Activated CD8-positive, alpha-beta T cell treated with anti-CD3 and anti-CD28 coated beads for 36 hours (primary cell): Measurements from ENCODE around the gene MAGI2. TPM values are rescaled to one million over a fixed set of nuclear protein-coding genes. Genes with fewer than 3 reads are reported as not detected.

Experiments
- ATAC-seq: fragments of 200-7000 bp; cut with Tn5 transposase; one replicate; pipeline ENCODE4 v1.10.0; 2021; ENCODE audit warnings: mild to moderate bottlenecking, moderate library complexity
- CTCF ChIA-PET: fragments of 350-600 bp; sonication (Branson Sonifier 250); formaldehyde crosslinking; loops from one replicate; lab custom pipeline; 2021; ENCODE audit warnings: antibody characterized with exemption; lab: Charles Lee
- POLR2A ChIA-PET: fragments of 350-600 bp; sonication (Branson Sonifier 250); formaldehyde crosslinking; loops from one replicate; lab custom pipeline; 2021; ENCODE audit warnings: antibody characterized with exemption; lab: Charles Lee
- DNase-seq: peaks from one replicate; pipeline ENCODE4 v3.0.0-alpha.2; 2020
- H3K27ac Mint-ChIP-seq: one replicate; pipeline ENCODE4 v1.8.0; 2021; ENCODE audit warnings: mild to moderate bottlenecking, mixed read lengths
- H3K27me3 Mint-ChIP-seq: one replicate; pipeline ENCODE4 v1.8.0; 2021; ENCODE audit warnings: mixed read lengths
- H3K36me3 Mint-ChIP-seq: one replicate; pipeline ENCODE4 v1.8.0; 2021; ENCODE audit warnings: low read depth, mixed read lengths
- H3K4me1 Mint-ChIP-seq: one replicate; pipeline ENCODE4 v1.8.0; 2021; ENCODE audit warnings: low read depth, mixed read lengths
- H3K4me3 Mint-ChIP-seq: one replicate; pipeline ENCODE4 v1.8.0; 2021; ENCODE audit warnings: mild to moderate bottlenecking, moderate library complexity, mixed read lengths
- H3K9me3 Mint-ChIP-seq: one replicate; pipeline ENCODE4 v1.8.0; 2021; ENCODE audit warnings: mixed read lengths
- intact Hi-C: fragments of 100-400 bp; cut with micrococcal nuclease; formaldehyde crosslinking; loops from one replicate; pipeline ENCODE4 v1.10.0; 2022
- total RNA-seq, 2 experiments: library from RNA; stranded (reverse); gene quantifications; one replicate each; pipeline ENCODE4 v1.2.3, GENCODE V29; 2021
- TF ChIP-seq, protein P1 (sequence below): fragments of 200-600 bp; IDR thresholded peaks from one replicate; pipeline ENCODE4 v1.8.0; 2022; ENCODE audit warnings: antibody characterized with exemption, mild to moderate bottlenecking

Gene MAGI2
- total RNA-seq, 2 experiments from 2014 or later, result 0.04 to 0.09 TPM

DNA sequence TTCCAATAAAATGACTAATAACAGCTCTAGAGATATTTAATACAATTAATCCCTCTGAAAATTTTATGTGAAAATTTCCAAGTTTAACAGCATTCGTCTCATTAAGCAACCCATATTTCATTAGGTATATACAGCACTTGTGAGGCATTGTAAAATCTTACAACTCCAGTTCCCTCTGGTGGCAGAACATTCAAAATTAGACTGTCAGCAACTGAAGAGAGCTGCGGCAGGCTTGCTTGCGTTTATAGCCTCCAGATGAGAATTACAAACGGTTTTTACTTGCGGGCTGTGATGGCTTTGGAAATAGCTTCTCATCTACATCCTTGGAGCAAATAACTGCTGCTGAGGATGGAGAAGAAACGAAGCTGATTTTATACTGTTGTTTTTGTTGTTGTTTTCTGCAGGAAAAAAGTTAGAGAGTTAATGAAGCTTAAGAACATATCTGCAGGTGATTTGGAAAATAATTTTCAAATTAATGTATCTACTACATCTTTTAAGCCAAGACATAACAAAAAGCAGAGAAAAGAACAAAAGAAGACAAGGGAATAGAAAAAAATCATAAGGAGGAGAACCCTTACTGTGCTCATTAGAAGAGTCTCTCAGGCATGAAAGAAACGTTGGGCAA, 171.3 kb downstream of the MAGI2 start:
- Mint-ChIP-seq H3K27ac (no peak overlapping the region), H3K27me3 (peaks cover 11% of the 10 kb centered on the region), H3K4me1 (no peaks in the 10 kb centered on the region), H3K9me3 (no peaks in the 10 kb centered on the region), H3K36me3 (no peaks in the 10 kb centered on the region), H3K4me3 (no peak overlapping the region)
- intact Hi-C loops, result no loop called here
- TF ChIP-seq, protein P1, sequence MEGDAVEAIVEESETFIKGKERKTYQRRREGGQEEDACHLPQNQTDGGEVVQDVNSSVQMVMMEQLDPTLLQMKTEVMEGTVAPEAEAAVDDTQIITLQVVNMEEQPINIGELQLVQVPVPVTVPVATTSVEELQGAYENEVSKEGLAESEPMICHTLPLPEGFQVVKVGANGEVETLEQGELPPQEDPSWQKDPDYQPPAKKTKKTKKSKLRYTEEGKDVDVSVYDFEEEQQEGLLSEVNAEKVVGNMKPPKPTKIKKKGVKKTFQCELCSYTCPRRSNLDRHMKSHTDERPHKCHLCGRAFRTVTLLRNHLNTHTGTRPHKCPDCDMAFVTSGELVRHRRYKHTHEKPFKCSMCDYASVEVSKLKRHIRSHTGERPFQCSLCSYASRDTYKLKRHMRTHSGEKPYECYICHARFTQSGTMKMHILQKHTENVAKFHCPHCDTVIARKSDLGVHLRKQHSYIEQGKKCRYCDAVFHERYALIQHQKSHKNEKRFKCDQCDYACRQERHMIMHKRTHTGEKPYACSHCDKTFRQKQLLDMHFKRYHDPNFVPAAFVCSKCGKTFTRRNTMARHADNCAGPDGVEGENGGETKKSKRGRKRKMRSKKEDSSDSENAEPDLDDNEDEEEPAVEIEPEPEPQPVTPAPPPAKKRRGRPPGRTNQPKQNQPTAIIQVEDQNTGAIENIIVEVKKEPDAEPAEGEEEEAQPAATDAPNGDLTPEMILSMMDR, result no peak
- CTCF ChIA-PET, result interaction anchor here (0.9 to 1.6 kb wide), 2 partner anchors 9 to 13 kb away, joined by 4 to 5 read pairs; no protein-coding TSS in a partner anchor
- POLR2A ChIA-PET, result no interaction called here
- DNase-seq, result no peak
- no peak for ATAC-seq

DNA sequence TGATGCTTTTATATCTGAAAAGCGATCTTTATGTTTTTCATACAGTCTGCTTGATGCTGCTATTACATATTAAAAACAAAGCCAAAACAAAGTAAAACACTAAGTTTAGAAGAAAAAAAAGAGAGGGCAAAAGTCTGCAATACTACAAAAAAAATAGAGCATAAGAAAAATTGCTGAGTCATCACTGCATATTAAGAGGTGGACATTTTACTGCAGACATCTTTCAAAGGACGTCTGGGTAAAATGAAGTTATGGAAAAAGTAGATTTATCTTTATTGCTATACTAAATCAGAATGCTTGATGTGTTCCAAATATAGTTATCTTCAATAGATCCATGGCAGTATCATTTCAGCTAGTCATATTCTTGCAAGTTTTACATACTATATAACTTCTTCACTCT, 172.0 kb downstream of the MAGI2 start:
- Mint-ChIP-seq H3K27ac (no peak overlapping the region), H3K4me1 (no peaks in the 10 kb centered on the region), H3K36me3 (no peaks in the 10 kb centered on the region), H3K4me3 (no peak overlapping the region), H3K27me3 (peaks cover 11% of the 10 kb centered on the region), H3K9me3 (no peaks in the 10 kb centered on the region)
- DNase-seq (no peak), ATAC-seq (no peak)
- intact Hi-C loops, result no loop called here
- ChIA-PET CTCF (interaction anchor here (1.6 kb wide), 1 partner anchor 13 kb away, joined by 5 read pairs; no protein-coding TSS in a partner anchor), POLR2A (no interaction called here)
- TF ChIP-seq, protein P1, result no peak

DNA sequence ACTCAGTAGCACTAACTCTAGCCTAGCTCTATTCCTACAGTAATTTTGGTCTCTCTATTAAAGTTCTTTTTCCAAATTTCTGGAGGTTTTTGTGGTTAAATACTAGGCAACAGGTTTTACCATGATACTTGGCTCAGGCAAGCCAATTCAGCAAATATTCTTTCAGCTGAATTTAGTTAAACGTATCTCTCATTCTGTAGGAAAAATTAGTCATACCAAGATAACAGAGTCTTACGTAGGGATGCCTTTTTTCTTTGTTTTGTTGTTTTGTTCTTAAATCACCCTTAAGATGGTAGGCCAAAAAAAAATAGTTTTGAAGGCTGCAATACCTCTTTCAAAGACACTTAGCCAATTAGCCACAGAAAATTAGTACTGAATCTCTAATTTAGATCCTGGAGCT, 180.5 kb downstream of the MAGI2 start:
- peaks cover 3% of the 10 kb centered on the region for H3K27me3 Mint-ChIP-seq
- ChIA-PET CTCF (interaction anchor here (0.9 to 1.1 kb wide), 3 partner anchors 9 to 773 kb away, joined by 3 to 4 read pairs (median 3); no protein-coding TSS in a partner anchor), POLR2A (no interaction called here)
- TF ChIP-seq, protein P1, result no peak
- no peak overlapping the region for H3K27ac Mint-ChIP-seq
- no peaks in the 10 kb centered on the region for H3K4me1 Mint-ChIP-seq
- intact Hi-C loops, result no loop called here
- no peaks in the 10 kb centered on the region for H3K9me3 Mint-ChIP-seq
- DNase-seq (no peak), ATAC-seq (no peak)
- no peaks in the 10 kb centered on the region for H3K36me3 Mint-ChIP-seq
- no peak overlapping the region for H3K4me3 Mint-ChIP-seq

DNA sequence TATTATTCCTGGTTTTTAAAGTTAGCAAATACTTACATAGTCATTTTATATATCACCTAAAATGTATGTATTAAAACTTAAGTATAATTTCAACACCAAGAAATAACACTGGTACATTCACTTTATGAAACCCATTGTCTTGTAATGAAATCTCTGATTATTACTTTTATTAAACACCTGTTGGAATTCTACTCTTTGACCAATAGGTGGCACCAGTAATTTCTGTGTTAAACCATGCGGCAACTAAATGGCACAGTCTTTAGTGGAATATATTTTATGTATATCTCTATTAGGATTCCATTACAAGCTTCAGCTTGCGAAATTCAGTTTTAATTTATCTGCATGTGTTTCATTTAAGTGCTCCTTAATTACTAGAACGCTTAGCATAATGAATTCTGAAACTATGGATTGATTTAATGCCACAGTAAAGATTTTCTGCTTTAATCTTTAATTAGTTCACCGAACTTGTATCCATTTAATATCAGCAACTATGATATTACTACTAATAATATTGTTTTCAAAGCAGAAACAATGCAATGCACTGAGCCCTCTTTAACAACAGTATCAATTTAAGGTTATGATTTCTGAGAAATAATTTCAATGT, 181.3 kb downstream of the MAGI2 start:
- ATAC-seq, result no peak
- TF ChIP-seq, protein P1, result peak; percentile 59
- CTCF ChIA-PET, result interaction anchor here (1.0 to 1.1 kb wide), 2 partner anchors 10 to 774 kb away, joined by 3 to 4 read pairs; no protein-coding TSS in a partner anchor
- H3K27me3 Mint-ChIP-seq, result peaks cover 3% of the 10 kb centered on the region
- POLR2A ChIA-PET, result no interaction called here
- no peaks in the 10 kb centered on the region for H3K4me1 Mint-ChIP-seq
- no peaks in the 10 kb centered on the region for H3K36me3 Mint-ChIP-seq
- no peak overlapping the region for H3K4me3 Mint-ChIP-seq
- no peak for DNase-seq
- intact Hi-C loops, result no loop called here
- no peak overlapping the region for H3K27ac Mint-ChIP-seq
- H3K9me3 Mint-ChIP-seq, result no peaks in the 10 kb centered on the region

DNA sequence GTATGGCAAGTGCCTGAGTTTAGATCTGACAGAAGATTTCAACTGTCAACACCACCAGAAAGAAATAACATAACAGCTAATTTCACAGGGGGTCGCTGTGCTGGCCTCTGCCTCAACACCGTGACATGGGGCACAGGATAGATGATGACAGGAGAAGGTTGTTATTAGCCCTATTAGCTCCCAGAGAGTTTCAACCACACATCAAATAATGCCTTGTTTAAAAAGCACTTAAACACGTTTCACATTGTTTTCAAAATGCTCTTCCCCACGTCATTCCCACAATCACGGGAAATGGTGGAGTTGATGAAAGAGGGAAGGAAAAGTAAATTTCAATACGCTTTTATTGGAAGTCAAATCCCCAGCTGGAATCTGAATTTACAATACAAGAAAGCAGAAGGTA, 184.7 kb downstream of the MAGI2 start:
- intact Hi-C loops, result no loop called here
- Mint-ChIP-seq H3K4me1 (no peaks in the 10 kb centered on the region), H3K4me3 (no peak overlapping the region), H3K9me3 (no peaks in the 10 kb centered on the region), H3K27me3 (peaks cover 2% of the 10 kb centered on the region), H3K27ac (no peak overlapping the region), H3K36me3 (no peaks in the 10 kb centered on the region)
- ChIA-PET CTCF (interaction anchor here (1.1 to 1.4 kb wide), 3 partner anchors 11 to 810 kb away, joined by 3 to 5 read pairs (median 3); no protein-coding TSS in a partner anchor), POLR2A (no interaction called here)
- DNase-seq (no peak), ATAC-seq (no peak)
- TF ChIP-seq, protein P1, result no peak
